ENCODE measurements around the gene NMBR. TPM values are rescaled to one million over a fixed set of nuclear protein-coding genes. Genes with fewer than 3 reads are reported as not detected.

Gene NMBR
- total RNA-seq, 1 donor from 2014 or later: not detected

- no peak overlapping the region for H3K4me3 Mint-ChIP-seq (ENCODE audit: unreplicated experiment)
- H3K4me1 Mint-ChIP-seq (ENCODE audit: unreplicated experiment): no peaks in the 10 kb centered on the region
- H3K27me3 Mint-ChIP-seq (ENCODE audit: unreplicated experiment): no peaks in the 10 kb centered on the region
- DNase-seq (ENCODE audit: low spot score): no peak
- H3K27ac Mint-ChIP-seq (ENCODE audit: unreplicated experiment): no peak overlapping the region
- no peaks in the 10 kb centered on the region for H3K36me3 Mint-ChIP-seq (ENCODE audit: low read depth, unreplicated experiment)
- no peaks in the 10 kb centered on the region for H3K9me3 Mint-ChIP-seq (ENCODE audit: unreplicated experiment)
- no peak for TF ChIP-seq CTCF (IDR thresholded peaks at IDR 0.05; ENCODE audit: unreplicated experiment)
Observed at GRCh38 chr6:142058551-142059290, 88.2 kb downstream of the NMBR start.

- no peaks in the 10 kb centered on the region for H3K27me3 Mint-ChIP-seq (ENCODE audit: unreplicated experiment)
- no peak overlapping the region for H3K4me3 Mint-ChIP-seq (ENCODE audit: unreplicated experiment)
- no peaks in the 10 kb centered on the region for H3K9me3 Mint-ChIP-seq (ENCODE audit: unreplicated experiment)
- H3K36me3 Mint-ChIP-seq (ENCODE audit: low read depth, unreplicated experiment): no peaks in the 10 kb centered on the region
- DNase-seq (ENCODE audit: low spot score): no peak
- no peaks in the 10 kb centered on the region for H3K4me1 Mint-ChIP-seq (ENCODE audit: unreplicated experiment)
- H3K27ac Mint-ChIP-seq (ENCODE audit: unreplicated experiment): no peak overlapping the region
- TF ChIP-seq CTCF (IDR thresholded peaks at IDR 0.05; ENCODE audit: unreplicated experiment): no peak
Observed at GRCh38 chr6:142055219-142055618, 91.7 kb downstream of the NMBR start.

- Mint-ChIP-seq H3K9me3 (ENCODE audit: unreplicated experiment) (no peaks in the 10 kb centered on the region), H3K36me3 (ENCODE audit: low read depth, unreplicated experiment) (no peaks in the 10 kb centered on the region), H3K27me3 (ENCODE audit: unreplicated experiment) (no peaks in the 10 kb centered on the region), H3K4me1 (ENCODE audit: unreplicated experiment) (no peaks in the 10 kb centered on the region), H3K4me3 (ENCODE audit: unreplicated experiment) (no peak overlapping the region), H3K27ac (ENCODE audit: unreplicated experiment) (no peak overlapping the region)
- TF ChIP-seq CTCF (IDR thresholded peaks at IDR 0.05; ENCODE audit: unreplicated experiment): no peak
- DNase-seq (ENCODE audit: low spot score): no peak
Observed at GRCh38 chr6:142051404-142051803, 95.5 kb downstream of the NMBR start.

GRCh38 chr6:142048593-142048980 is 98.3 kb downstream of the NMBR start:
- no peak for TF ChIP-seq CTCF (IDR thresholded peaks at IDR 0.05; ENCODE audit: unreplicated experiment)
- H3K27me3 Mint-ChIP-seq (ENCODE audit: unreplicated experiment): no peaks in the 10 kb centered on the region
- no peaks in the 10 kb centered on the region for H3K9me3 Mint-ChIP-seq (ENCODE audit: unreplicated experiment)
- no peak overlapping the region for H3K27ac Mint-ChIP-seq (ENCODE audit: unreplicated experiment)
- H3K4me3 Mint-ChIP-seq (ENCODE audit: unreplicated experiment): no peak overlapping the region
- no peaks in the 10 kb centered on the region for H3K36me3 Mint-ChIP-seq (ENCODE audit: low read depth, unreplicated experiment)
- H3K4me1 Mint-ChIP-seq (ENCODE audit: unreplicated experiment): no peaks in the 10 kb centered on the region
- no peak for DNase-seq (ENCODE audit: low spot score)

- peaks cover 4% of the 10 kb centered on the region for H3K4me1 Mint-ChIP-seq (ENCODE audit: unreplicated experiment)
- H3K36me3 Mint-ChIP-seq (ENCODE audit: low read depth, unreplicated experiment): no peaks in the 10 kb centered on the region
- DNase-seq (ENCODE audit: low spot score): no peak
- no peak overlapping the region for H3K4me3 Mint-ChIP-seq (ENCODE audit: unreplicated experiment)
- H3K27ac Mint-ChIP-seq (ENCODE audit: unreplicated experiment): no peak overlapping the region
- no peaks in the 10 kb centered on the region for H3K27me3 Mint-ChIP-seq (ENCODE audit: unreplicated experiment)
- no peak for TF ChIP-seq CTCF (IDR thresholded peaks at IDR 0.05; ENCODE audit: unreplicated experiment)
- no peaks in the 10 kb centered on the region for H3K9me3 Mint-ChIP-seq (ENCODE audit: unreplicated experiment)
Observed at GRCh38 chr6:142047934-142048592, 98.9 kb downstream of the NMBR start.

Data from endothelial cell (in vitro differentiated cells).